Measurements from ENCODE around the gene PARD3. TPM values are rescaled to one million over a fixed set of nuclear protein-coding genes. Genes with fewer than 3 reads are reported as not detected.
"Not testable (repeated sequence)": the region's sequence is repeated elsewhere in the genome, so short reads cannot be mapped to it uniquely, and the experiment has no call there.

PARD3 gene
- total RNA-seq, 2 experiments from 2014 or later: 0.15 to 0.18 TPM

DNA sequence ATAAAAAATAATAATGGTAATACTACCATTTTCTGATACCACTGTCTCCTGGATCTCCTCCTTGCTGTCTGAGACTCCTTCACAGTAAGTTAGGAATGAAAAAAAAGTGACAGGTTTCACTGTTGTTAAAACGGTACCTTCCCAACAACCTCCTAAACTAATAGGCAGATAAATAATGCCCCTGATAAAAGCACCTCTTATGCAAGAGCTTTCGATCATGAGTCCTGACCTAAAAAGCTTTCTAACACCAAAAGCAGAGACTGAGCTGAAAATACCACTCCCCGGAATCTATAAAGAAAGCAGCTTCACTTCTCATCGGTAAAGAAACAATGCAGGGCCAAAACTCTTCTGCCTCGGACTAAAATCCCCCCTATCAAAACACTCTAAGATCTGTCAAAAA is 14.5 kb downstream of the PARD3 start:
- no peaks in the 10 kb centered on the region for H3K27me3 Mint-ChIP-seq

DNA sequence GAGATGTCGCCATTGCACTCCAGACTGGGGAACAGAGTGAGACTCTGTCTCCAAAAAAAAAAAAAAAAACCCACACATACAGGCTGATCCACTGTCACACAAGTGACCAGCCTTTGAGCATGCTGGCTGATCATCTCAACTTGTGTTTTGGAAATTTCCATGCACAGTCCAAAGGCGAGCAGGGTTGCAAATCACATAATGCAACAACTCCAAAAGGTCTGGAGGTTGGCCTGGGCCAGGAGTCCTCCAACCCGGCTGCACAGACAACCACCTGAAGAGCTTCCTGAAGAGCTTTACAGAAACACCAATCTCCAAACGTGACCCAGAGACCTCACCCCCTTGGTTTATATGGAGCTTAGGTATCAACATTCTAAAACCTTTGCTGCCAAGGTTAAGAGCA is 16.4 kb downstream of the PARD3 start:
- H3K27me3 Mint-ChIP-seq: no peaks in the 10 kb centered on the region
- DNase-seq: no peak
- POLR2A ChIA-PET: no interaction called here
- H3K27ac Mint-ChIP-seq: no peak overlapping the region
- CTCF ChIA-PET: no interaction called here
- no peaks in the 10 kb centered on the region for H3K9me3 Mint-ChIP-seq
- H3K4me3 Mint-ChIP-seq: no peak overlapping the region
- no peaks in the 10 kb centered on the region for H3K4me1 Mint-ChIP-seq
- no peaks in the 10 kb centered on the region for H3K36me3 Mint-ChIP-seq (ENCODE audit: low read depth)

More for the DNA sequence above, 14.5 kb downstream of the PARD3 start:
- Mint-ChIP-seq H3K36me3 (ENCODE audit: low read depth) (no peaks in the 10 kb centered on the region), H3K4me3 (no peak overlapping the region), H3K9me3 (no peaks in the 10 kb centered on the region), H3K4me1 (no peaks in the 10 kb centered on the region), H3K27ac (no peak overlapping the region)
- no peak for DNase-seq
- ChIA-PET POLR2A (no interaction called here), CTCF (no interaction called here)

DNA sequence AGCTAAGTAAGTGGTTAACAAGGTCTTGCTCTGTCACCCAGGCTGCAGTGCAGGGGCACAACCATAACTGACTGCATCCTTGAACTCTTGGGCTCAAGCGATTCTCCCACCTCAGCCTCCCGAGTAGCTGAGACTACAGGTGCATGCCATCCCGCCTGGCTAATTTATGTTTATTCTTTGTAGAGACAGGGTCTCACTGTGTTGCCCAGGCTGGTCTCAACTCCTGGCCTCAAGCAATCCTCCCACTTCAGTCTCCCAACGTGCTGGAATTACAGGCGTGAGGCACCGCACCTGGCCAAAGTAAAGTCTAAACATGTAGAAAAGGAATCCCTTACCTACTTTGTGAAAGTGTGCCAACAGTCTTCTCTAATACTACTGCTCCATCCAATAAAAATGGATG is 17.9 kb downstream of the PARD3 start:
- POLR2A ChIA-PET: no interaction called here
- Mint-ChIP-seq H3K27ac (no peak overlapping the region), H3K4me3 (no peak overlapping the region), H3K27me3 (peaks cover 1% of the 10 kb centered on the region), H3K9me3 (no peaks in the 10 kb centered on the region), H3K4me1 (no peaks in the 10 kb centered on the region), H3K36me3 (ENCODE audit: low read depth) (no peaks in the 10 kb centered on the region)
- CTCF ChIA-PET: no interaction called here
- no peak for DNase-seq

DNA sequence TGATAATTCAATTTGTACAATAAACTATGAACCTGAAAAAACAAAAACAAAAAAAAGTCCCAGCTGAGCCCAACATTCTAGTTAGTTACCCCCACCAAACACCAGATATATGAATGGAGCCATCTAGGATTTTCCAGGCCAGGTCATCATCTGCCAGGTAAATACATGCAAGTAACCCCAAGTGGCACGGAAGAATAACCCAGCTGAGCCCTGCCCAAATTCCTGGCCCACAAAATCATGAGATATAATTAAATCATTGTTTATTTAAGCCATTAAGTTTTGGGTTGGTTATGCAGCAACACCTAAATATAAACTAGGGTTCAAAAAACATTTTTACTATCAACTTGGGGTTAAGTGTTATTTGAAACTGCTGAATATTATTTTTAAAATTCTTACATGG is 19.0 kb downstream of the PARD3 start:
- H3K27me3 Mint-ChIP-seq: peaks cover 2% of the 10 kb centered on the region
- CTCF ChIA-PET: no interaction called here

DNA sequence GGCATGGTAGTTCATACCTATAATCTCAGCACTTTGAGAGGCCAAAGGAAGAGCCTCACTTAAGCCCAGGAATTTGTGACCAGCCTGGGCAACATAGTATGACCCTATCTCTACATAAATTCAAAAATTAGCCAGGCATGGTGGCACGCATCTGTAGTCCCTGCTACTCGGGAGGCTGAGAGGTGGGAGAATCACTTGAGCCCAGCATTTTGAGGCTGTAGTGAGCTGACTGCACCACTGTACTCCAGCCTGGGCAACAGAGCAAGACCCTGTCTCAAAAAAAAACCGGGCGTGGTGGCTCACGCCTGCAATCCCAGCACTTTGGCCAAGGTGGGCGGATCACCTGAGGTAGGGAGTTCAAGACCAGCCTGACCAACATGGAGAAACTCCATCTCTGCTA is 19.8 kb downstream of the PARD3 start:
- no peaks in the 10 kb centered on the region for H3K9me3 Mint-ChIP-seq
- ChIA-PET CTCF (no interaction called here), POLR2A (no interaction called here)
- H3K27ac Mint-ChIP-seq: no peak overlapping the region
- no peak overlapping the region for H3K4me3 Mint-ChIP-seq
- no peak for DNase-seq
- H3K36me3 Mint-ChIP-seq (ENCODE audit: low read depth): no peaks in the 10 kb centered on the region
- H3K27me3 Mint-ChIP-seq: peaks cover 2% of the 10 kb centered on the region
- no peaks in the 10 kb centered on the region for H3K4me1 Mint-ChIP-seq

More for the DNA sequence above, 19.0 kb downstream of the PARD3 start:
- Mint-ChIP-seq H3K4me1 (no peaks in the 10 kb centered on the region), H3K4me3 (no peak overlapping the region), H3K27ac (no peak overlapping the region), H3K9me3 (no peaks in the 10 kb centered on the region), H3K36me3 (ENCODE audit: low read depth) (no peaks in the 10 kb centered on the region)
- POLR2A ChIA-PET: no interaction called here
- no peak for DNase-seq

DNA sequence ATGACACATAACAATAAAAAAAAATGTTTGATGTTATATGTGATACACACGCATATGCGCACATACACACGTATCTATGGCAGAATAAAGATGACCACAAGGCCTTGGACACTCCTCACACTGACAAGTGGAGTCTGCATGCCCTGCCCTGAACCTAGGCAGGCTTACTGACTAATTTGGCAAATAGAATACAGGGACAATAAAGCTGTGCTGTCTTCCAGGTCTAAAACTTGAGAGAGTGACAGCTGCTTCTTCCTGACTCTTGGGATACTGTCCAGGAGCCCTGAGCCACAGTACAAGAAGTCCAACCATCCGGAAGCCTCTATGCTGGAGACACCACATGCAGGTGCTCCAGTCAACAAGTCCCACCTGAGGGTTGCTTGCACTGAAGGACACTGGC is 20.3 kb downstream of the PARD3 start:
- Mint-ChIP-seq H3K4me1 (no peaks in the 10 kb centered on the region), H3K4me3 (no peak overlapping the region), H3K27ac (no peak overlapping the region), H3K9me3 (no peaks in the 10 kb centered on the region), H3K27me3 (peaks cover 5% of the 10 kb centered on the region), H3K36me3 (ENCODE audit: low read depth) (no peaks in the 10 kb centered on the region)
- ChIA-PET CTCF (no interaction called here), POLR2A (no interaction called here)
- no peak for DNase-seq

DNA sequence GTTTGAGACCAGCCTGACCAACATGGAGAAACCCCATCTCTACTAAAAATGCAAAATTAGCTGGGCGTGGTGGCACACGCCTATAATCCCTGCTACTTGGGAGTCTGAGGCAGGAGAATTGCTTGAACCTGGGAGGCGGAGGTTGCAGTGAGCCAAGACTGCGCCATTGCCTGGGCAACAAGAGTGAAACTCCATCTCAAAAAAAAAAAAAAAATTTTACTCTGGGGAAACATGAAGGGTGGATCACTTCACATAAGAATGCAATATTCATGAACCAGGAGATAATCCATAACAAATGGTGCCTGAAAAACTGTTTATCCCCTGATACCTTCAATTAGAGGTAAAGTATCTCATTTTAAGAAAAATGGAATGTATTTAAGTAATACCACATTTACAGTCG is 21.5 kb downstream of the PARD3 start:
- CTCF ChIA-PET: interaction anchor here (0.6 kb wide), 1 partner anchor 27 kb away, joined by 3 read pairs; no protein-coding TSS in a partner anchor
- H3K27me3 Mint-ChIP-seq; H3K27ac Mint-ChIP-seq; DNase-seq; POLR2A ChIA-PET; H3K36me3 Mint-ChIP-seq (ENCODE audit: low read depth); H3K4me3 Mint-ChIP-seq; H3K4me1 Mint-ChIP-seq; H3K9me3 Mint-ChIP-seq: not testable (repeated sequence)

DNA sequence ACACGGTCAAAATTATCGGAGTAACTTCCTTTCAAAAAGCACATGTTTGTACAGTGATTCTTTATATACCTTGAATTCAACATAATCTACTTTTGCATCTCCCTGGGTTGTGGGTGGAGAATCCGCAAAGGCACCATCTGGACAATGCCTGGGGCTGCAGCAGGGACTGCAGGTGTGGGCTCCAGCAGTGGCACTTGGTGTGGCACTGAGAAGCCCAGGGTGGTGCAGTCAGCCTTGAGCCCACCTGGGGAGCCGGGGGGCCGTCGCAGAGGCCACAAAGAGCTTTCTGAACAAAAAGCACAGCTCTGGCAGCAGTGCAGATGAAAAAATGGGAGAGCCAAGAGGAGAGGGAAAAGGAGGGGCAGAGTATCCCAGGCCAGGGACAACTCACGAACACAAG is 22.2 kb downstream of the PARD3 start:
- no peaks in the 10 kb centered on the region for H3K4me1 Mint-ChIP-seq
- H3K27ac Mint-ChIP-seq: no peak overlapping the region
- no peaks in the 10 kb centered on the region for H3K9me3 Mint-ChIP-seq
- peaks cover 5% of the 10 kb centered on the region for H3K27me3 Mint-ChIP-seq
- CTCF ChIA-PET: interaction anchor here (0.6 kb wide), 1 partner anchor 28 kb away, joined by 3 read pairs; no protein-coding TSS in a partner anchor
- DNase-seq: no peak
- POLR2A ChIA-PET: no interaction called here
- no peak overlapping the region for H3K4me3 Mint-ChIP-seq
- no peaks in the 10 kb centered on the region for H3K36me3 Mint-ChIP-seq (ENCODE audit: low read depth)

DNA sequence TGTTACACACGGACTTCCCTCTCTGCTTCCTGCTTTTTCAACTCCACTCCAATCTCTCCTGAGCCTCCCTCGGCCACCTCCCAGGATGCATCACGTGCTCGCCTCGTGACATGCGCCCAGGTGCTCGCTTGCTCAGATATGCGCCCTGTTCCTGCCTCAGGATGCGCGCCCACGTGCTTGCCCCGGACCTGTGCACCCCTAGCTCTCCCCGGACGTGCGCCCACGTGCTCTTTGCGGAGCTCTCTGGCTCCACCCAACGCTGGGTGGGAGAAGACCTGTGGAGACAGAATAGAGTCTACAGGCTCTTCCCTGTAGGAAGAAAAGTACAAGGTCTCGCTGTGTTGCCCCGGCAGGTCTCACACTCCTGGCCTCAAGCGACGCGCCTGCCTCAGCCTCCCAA is 23.1 kb downstream of the PARD3 start:
- CTCF ChIA-PET: no interaction called here
- H3K4me3 Mint-ChIP-seq: no peak overlapping the region
- H3K36me3 Mint-ChIP-seq (ENCODE audit: low read depth): no peaks in the 10 kb centered on the region
- H3K9me3 Mint-ChIP-seq: no peaks in the 10 kb centered on the region
- DNase-seq: no peak
- H3K27ac Mint-ChIP-seq: no peak overlapping the region
- peaks cover 5% of the 10 kb centered on the region for H3K27me3 Mint-ChIP-seq
- no peaks in the 10 kb centered on the region for H3K4me1 Mint-ChIP-seq
- POLR2A ChIA-PET: no interaction called here

DNA sequence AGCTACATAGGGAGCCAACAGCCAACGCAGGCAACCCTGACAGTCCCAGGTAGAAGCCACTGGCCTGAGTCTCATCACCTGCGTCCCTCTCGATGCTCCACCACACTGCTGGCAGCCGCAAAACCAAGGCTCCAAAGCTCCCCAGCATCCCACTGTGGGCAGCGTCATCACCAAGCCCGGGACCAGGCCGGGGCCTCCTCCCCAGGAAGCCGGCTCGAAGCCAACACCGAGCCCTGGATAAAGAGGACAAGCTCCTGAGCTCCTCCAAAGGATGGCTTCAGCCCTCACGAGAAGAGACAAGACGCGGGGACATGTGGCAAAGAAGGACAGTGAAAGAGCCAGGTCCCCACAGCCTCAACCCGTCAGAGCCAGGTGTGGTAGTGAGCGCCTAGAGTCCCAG is 23.9 kb downstream of the PARD3 start:
- ChIA-PET CTCF (no interaction called here), POLR2A (no interaction called here)
- no peak for DNase-seq
- Mint-ChIP-seq H3K36me3 (ENCODE audit: low read depth) (no peaks in the 10 kb centered on the region), H3K27ac (no peak overlapping the region), H3K27me3 (peaks cover 5% of the 10 kb centered on the region), H3K9me3 (no peaks in the 10 kb centered on the region), H3K4me3 (no peak overlapping the region), H3K4me1 (no peaks in the 10 kb centered on the region)

DNA sequence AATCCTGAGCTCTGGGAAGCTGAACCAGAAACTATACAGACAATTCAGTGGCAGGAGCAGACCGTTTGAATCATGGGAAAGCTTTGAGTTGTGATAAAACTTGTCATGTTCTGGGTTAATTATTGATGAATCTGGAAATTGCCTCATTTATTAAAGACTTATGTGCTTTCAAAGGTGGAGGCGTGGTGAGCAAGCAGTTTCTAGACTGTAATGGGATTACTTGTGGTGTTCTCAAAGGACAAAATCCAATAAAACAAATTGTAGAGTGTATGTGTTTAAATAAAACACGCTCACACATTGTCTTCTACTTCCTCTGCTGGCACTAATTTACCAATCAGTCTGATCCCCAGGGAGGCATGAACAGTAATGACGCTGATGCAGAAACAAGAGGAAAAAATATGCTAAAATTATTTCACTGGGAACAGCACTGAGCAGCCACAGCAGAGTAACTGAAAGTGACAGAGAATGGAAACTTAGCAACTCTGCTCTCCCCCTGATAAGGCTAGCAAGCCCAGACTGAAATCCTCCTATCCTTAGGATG is 25.1 kb downstream of the PARD3 start:
- CTCF ChIA-PET: no interaction called here
- DNase-seq: no peak
- no peaks in the 10 kb centered on the region for H3K36me3 Mint-ChIP-seq (ENCODE audit: low read depth)
- POLR2A ChIA-PET: no interaction called here
- no peaks in the 10 kb centered on the region for H3K9me3 Mint-ChIP-seq
- H3K27me3 Mint-ChIP-seq: peaks cover 8% of the 10 kb centered on the region
- H3K27ac Mint-ChIP-seq: no peak overlapping the region
- no peak overlapping the region for H3K4me3 Mint-ChIP-seq
- no peaks in the 10 kb centered on the region for H3K4me1 Mint-ChIP-seq

DNA sequence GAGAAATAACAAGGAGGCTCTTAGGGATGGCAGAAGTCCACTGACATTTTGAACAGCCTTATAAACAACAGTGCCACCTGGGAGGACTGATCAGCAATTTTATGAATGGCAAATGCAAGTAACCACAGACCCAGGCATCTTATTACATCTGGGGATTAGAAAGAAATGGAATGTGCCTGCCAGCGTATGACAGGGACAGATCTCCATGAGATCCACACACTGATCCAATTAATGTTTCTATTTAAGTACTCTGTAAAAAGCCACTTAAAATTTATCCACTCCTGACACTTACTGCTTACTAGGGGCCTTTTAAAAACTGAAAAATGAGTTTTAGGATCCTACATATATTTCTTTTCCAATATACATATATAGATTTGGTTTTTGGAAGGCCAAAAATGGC is 28.6 kb downstream of the PARD3 start:
- no peaks in the 10 kb centered on the region for H3K36me3 Mint-ChIP-seq (ENCODE audit: low read depth)
- H3K4me1 Mint-ChIP-seq: no peaks in the 10 kb centered on the region
- CTCF ChIA-PET: no interaction called here
- H3K27me3 Mint-ChIP-seq: peaks cover 8% of the 10 kb centered on the region
- DNase-seq: no peak
- H3K27ac Mint-ChIP-seq: no peak overlapping the region
- H3K9me3 Mint-ChIP-seq: no peaks in the 10 kb centered on the region
- no peak overlapping the region for H3K4me3 Mint-ChIP-seq
- POLR2A ChIA-PET: no interaction called here

DNA sequence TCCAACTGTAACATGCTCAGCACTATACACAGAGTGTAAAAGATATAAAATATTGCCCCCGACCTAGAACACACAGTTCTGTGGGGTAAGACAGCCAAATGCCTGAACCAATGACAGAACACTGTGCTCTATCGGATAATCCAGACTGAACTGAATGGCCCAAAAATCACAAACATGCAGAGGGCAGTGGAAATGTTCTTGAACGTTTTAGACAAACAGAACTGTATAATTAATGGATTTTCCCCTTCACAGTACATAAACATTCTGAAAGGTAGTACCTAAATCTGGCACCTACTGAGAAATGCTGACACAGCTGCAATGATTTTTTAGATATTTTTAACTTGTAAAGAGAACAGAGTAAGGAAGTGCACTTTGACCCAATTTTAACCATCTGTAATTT is 33.4 kb downstream of the PARD3 start:
- Mint-ChIP-seq H3K27me3 (peaks cover 14% of the 10 kb centered on the region), H3K4me3 (no peak overlapping the region), H3K27ac (no peak overlapping the region), H3K36me3 (ENCODE audit: low read depth) (no peaks in the 10 kb centered on the region), H3K4me1 (peaks cover 1% of the 10 kb centered on the region), H3K9me3 (no peaks in the 10 kb centered on the region)
- ChIA-PET CTCF (no interaction called here), POLR2A (no interaction called here)
- DNase-seq: no peak

DNA sequence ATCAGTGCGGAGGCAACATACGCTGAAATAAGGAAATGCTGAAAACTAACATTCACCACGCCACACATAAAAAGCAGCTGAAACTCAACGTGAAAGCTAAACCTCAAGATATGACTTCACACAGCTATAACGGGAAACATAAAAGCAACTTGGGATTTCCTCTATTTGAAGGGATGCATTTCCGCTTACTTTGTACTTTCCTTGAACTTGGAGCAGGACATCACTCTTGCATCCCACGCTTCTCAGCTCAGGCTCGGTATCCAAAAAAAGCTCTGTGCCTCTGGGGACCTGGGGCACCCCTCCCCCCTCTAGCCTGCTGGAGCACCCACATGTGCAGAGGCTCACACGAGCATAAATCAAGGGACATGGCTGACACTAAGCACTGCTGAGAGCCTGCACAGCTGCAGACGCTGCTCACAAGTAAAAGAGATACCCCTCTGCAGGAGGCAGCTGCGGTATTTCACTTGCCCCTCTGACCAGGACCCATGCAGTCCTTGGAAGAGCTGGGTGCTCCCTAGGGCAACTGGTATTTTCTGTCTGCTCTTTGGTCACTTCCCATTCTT is 34.2 kb downstream of the PARD3 start:
- ChIA-PET POLR2A (no interaction called here), CTCF (interaction anchor here (1.0 kb wide), 1 partner anchor 181 kb away, joined by 3 read pairs; no protein-coding TSS in a partner anchor)
- Mint-ChIP-seq H3K27ac (no peak overlapping the region), H3K4me3 (no peak overlapping the region), H3K9me3 (no peaks in the 10 kb centered on the region), H3K4me1 (peaks cover 1% of the 10 kb centered on the region), H3K36me3 (ENCODE audit: low read depth) (no peaks in the 10 kb centered on the region), H3K27me3 (peaks cover 15% of the 10 kb centered on the region)
- no peak for DNase-seq

Measured in activated CD4-positive, alpha-beta memory T cell treated with anti-CD3 and anti-CD28 coated beads, Interleukin-2, amount 10 ng/mL, durations not matched to agents 7 days and 5 days (primary cell).